Measurements from ENCODE around the gene SPTLC3. TPM values are rescaled to one million over a fixed set of nuclear protein-coding genes. Genes with fewer than 3 reads are reported as not detected.

Gene SPTLC3
- polyA plus RNA-seq, 3 donors: 0.01 TPM; not detected in 2

GRCh38 chr20:12962895-12963294 lies 45.9 kb upstream of the SPTLC3 start:
- Mint-ChIP-seq H3K4me3 (no peak overlapping the region), H3K27me3 (ENCODE audit: low read depth in 3 of 3) (no peaks in the 10 kb centered on the region), H3K9me3 (no peaks in the 10 kb centered on the region), H3K36me3 (no peaks in the 10 kb centered on the region), H3K4me1 (no peaks in the 10 kb centered on the region), H3K27ac (no peak overlapping the region)
- TF ChIP-seq CTCF (IDR thresholded peaks at IDR 0.05): no peak
- Histone ChIP-seq H4K20me1 (ENCODE audit: insufficient read depth, low read length) (no peaks in the 10 kb centered on the region), H3K36me3 (replicated peaks in 1 of 2; ENCODE audit: control insufficient read depth in 1 of 2, insufficient read depth in 2 of 2, low read length in 2 of 2) (no peaks in the 10 kb centered on the region), H3K27ac (ENCODE audit: low read depth in 1 of 2, low read length in 2 of 2) (no peak overlapping the region), H3K4me3 (replicated peaks in 1 of 3; ENCODE audit: low read depth in 2 of 3, low read length in 3 of 3) (no peak overlapping the region), H3K9ac (ENCODE audit: insufficient read depth, low read length, poor library complexity, severe bottlenecking) (no peak overlapping the region), H3K9me3 (replicated peaks in 1 of 2; ENCODE audit: control insufficient read depth in 1 of 2, insufficient read depth in 1 of 2, low read length in 2 of 2) (no peaks in the 10 kb centered on the region), H3K4me2 (replicated peaks; ENCODE audit: extremely low read depth, low read length, poor library complexity, severe bottlenecking) (no peak overlapping the region), H3K27me3 (ENCODE audit: control insufficient read depth in 2 of 2, insufficient read depth in 2 of 2, low read length in 2 of 2) (no peaks in the 10 kb centered on the region), H2AFZ (ENCODE audit: insufficient read depth, low read depth, low read length, poor library complexity, severe bottlenecking) (no peak overlapping the region), H3K4me1 (ENCODE audit: control insufficient read depth in 1 of 2, insufficient read depth in 2 of 2, low read length in 2 of 2) (no peaks in the 10 kb centered on the region), H3K79me2 (ENCODE audit: insufficient read depth, low read length) (no peaks in the 10 kb centered on the region)
- intact Hi-C loops (cut with micrococcal nuclease): no loop called here
- DNase-seq: no peak
- no CpG with 5 or more reads among the region's 2 CpGs for WGBS (ENCODE audit: insufficient coverage)

- intact Hi-C loops (cut with micrococcal nuclease): no loop called here
These were observed 45.4 kb upstream of the SPTLC3 start for GRCh38 chr20:12963416-12963815.

More at GRCh38 chr20:12963416-12963815, 45.4 kb upstream of the SPTLC3 start:
- H3K27ac ChIP-seq (ENCODE audit: low read depth in 1 of 2, low read length in 2 of 2): no peak overlapping the region
- no CpG with 5 or more reads among the region's 3 CpGs for WGBS (ENCODE audit: insufficient coverage)
- no peak for DNase-seq
- Mint-ChIP-seq H3K4me1 (no peaks in the 10 kb centered on the region), H3K4me3 (no peak overlapping the region), H3K27ac (no peak overlapping the region), H3K9me3 (no peaks in the 10 kb centered on the region), H3K27me3 (ENCODE audit: low read depth in 3 of 3) (no peaks in the 10 kb centered on the region), H3K36me3 (no peaks in the 10 kb centered on the region)
- no peak overlapping the region for H3K9ac ChIP-seq (ENCODE audit: insufficient read depth, low read length, poor library complexity, severe bottlenecking)
- H4K20me1 ChIP-seq (ENCODE audit: insufficient read depth, low read length): no peaks in the 10 kb centered on the region
- no peak overlapping the region for H3K4me3 ChIP-seq (replicated peaks in 1 of 3; ENCODE audit: low read depth in 2 of 3, low read length in 3 of 3)
- H3K79me2 ChIP-seq (ENCODE audit: insufficient read depth, low read length): no peaks in the 10 kb centered on the region
- H3K27me3 ChIP-seq (ENCODE audit: control insufficient read depth in 2 of 2, insufficient read depth in 2 of 2, low read length in 2 of 2): no peaks in the 10 kb centered on the region
- no peaks in the 10 kb centered on the region for H3K9me3 ChIP-seq (replicated peaks in 1 of 2; ENCODE audit: control insufficient read depth in 1 of 2, insufficient read depth in 1 of 2, low read length in 2 of 2)
- TF ChIP-seq CTCF (IDR thresholded peaks at IDR 0.05): no peak
- H2AFZ ChIP-seq (ENCODE audit: insufficient read depth, low read depth, low read length, poor library complexity, severe bottlenecking): no peak overlapping the region
- H3K4me2 ChIP-seq (replicated peaks; ENCODE audit: extremely low read depth, low read length, poor library complexity, severe bottlenecking): no peak overlapping the region
- H3K4me1 ChIP-seq (ENCODE audit: control insufficient read depth in 1 of 2, insufficient read depth in 2 of 2, low read length in 2 of 2): no peaks in the 10 kb centered on the region
- no peaks in the 10 kb centered on the region for H3K36me3 ChIP-seq (replicated peaks in 1 of 2; ENCODE audit: control insufficient read depth in 1 of 2, insufficient read depth in 2 of 2, low read length in 2 of 2)

All from CD14-positive monocyte (primary cell).